Body of pancreas (tissue), 4 donors: Measurements from ENCODE around the gene PLA2G2C. TPM values are rescaled to one million over a fixed set of nuclear protein-coding genes. Genes with fewer than 3 reads are reported as not detected.

Experiments used
- ATAC-seq: fragments of 150-250 bp; one replicate; pipeline ENCODE4 v1.9.1; 2016
- DNase-seq, 4 donors: peaks; one replicate each; pipeline ENCODE4 v3.0.0-alpha.2; 2019
- H3K27ac ChIP-seq, 4 donors: fragments of 200-600 bp; sonication (generic); 1 replicate in 3 of 4; 2 replicates in 1 of 4; pipeline versions ENCODE4 v1.5.1 to v1.6.1; 2016 to 2019; ENCODE audit warnings: mild to moderate bottlenecking in 1 of 4, mixed read lengths in 1 of 4, moderate library complexity in 1 of 4
- H3K27me3 ChIP-seq, 2 donors: fragments of 200-600 bp; sonication (generic); one replicate each; pipeline ENCODE4 v1.6.0; 2016; ENCODE audit warnings: mild to moderate bottlenecking in 1 of 2
- H3K36me3 ChIP-seq, 2 donors: fragments of 200-600 bp; sonication (generic); replicated peaks in 1 of 2; 2 replicates each; pipeline ENCODE4 v1.5.1; 2016; ENCODE audit warnings: low read depth in 2 of 2; ENCODE audit not compliant: insufficient read depth in 1 of 2
- H3K4me1 ChIP-seq: fragments of 200-600 bp; sonication (generic); one replicate; pipeline ENCODE4 v1.6.0; 2016
- H3K4me3 ChIP-seq, 2 donors: fragments of 200-600 bp; sonication (generic); 1 replicate in 1 of 2; 2 replicates in 1 of 2; pipeline ENCODE4 v1.5.1; 2016 to 2019
- H3K9me3 ChIP-seq, 3 donors: fragments of 200-600 bp; sonication (generic); 1 replicate in 2 of 3; 2 replicates in 1 of 3; pipeline ENCODE4 v1.5.1; 2016
- CTCF ChIP-seq, 7 experiments: fragments of 450-650 bp in 4 of 7; fragments of 200-600 bp in 3 of 7; sonication (generic) in 3 of 7; IDR thresholded peaks; one replicate each; pipeline ENCODE4 v1.5.1; 2016 to 2019; ENCODE audit warnings: antibody characterized with exemption in 7 of 7
- POLR2A ChIP-seq, 3 donors: fragments of 450-650 bp; IDR thresholded peaks; one replicate each; pipeline ENCODE4 v1.6.1; 2016; ENCODE audit warnings: antibody characterized with exemption in 3 of 3, mild to moderate bottlenecking in 2 of 3
- WGBS, 2 donors: methylation state at CpG; one replicate each; pipeline ENCODE4 v1.1.5; 2017; 5-methylcytosine and 5-hydroxymethylcytosine counted together
- intact Hi-C: fragments of 100-400 bp; cut with DNase I; formaldehyde crosslinking; loops from one replicate; pipeline ENCODE4 v1.15.1; 2023
- total RNA-seq, 2 donors: library from RNA; depleted of rRNA; stranded (reverse); fragments of >200 nt; gene quantifications; one replicate each; pipeline ENCODE4 v1.1.0, GENCODE V29; 2016

The PLA2G2C gene
- total RNA-seq, 2 donors from 2014 or later = not detected

- Histone ChIP-seq H3K4me1 (no peaks in the 10 kb centered on the region), H3K4me3 (no peak overlapping the region), H3K27ac (no peak overlapping the region), H3K9me3 (peaks cover 0 to 37% (median 0%) of the 10 kb centered on the region in 3 donors), H3K36me3 (no peaks in the 10 kb centered on the region), H3K27me3 (no peaks in the 10 kb centered on the region)
- ATAC-seq (no peak), DNase-seq (peak in 1 of 4 donors; percentile 58)
- WGBS, 2 donors = 70 to 89% methylated on average over 15 of the region's 15 CpGs
- TF ChIP-seq CTCF (IDR thresholded peaks at IDR 0.05) (no peak), POLR2A (IDR thresholded peaks at IDR 0.05) (no peak)
- intact Hi-C loops = no loop called here
Observed at GRCh38 chr1:20164694-20165202, 21.6 kb downstream of the PLA2G2C start.

GRCh38 chr1:20160034-20160433 lies 26.3 kb downstream of the PLA2G2C start:
- 50 to 52% methylated on average over 1 of the region's 1 CpG for WGBS, 2 donors
- intact Hi-C loops = no loop called here
- Histone ChIP-seq H3K4me1 (no peaks in the 10 kb centered on the region), H3K36me3 (no peaks in the 10 kb centered on the region), H3K27ac (no peak overlapping the region), H3K4me3 (no peak overlapping the region), H3K27me3 (no peaks in the 10 kb centered on the region), H3K9me3 (peaks cover 0 to 37% (median 0%) of the 10 kb centered on the region in 3 donors)
- ATAC-seq = no peak
- TF ChIP-seq POLR2A (IDR thresholded peaks at IDR 0.05) (no peak), CTCF (IDR thresholded peaks at IDR 0.05) (no peak)
- DNase-seq = no peak

GRCh38 chr1:20158358-20159070 lies 27.8 kb downstream of the PLA2G2C start:
- Histone ChIP-seq H3K4me1 (peaks cover 9% of the 10 kb centered on the region), H3K36me3 (no peaks in the 10 kb centered on the region), H3K27me3 (no peaks in the 10 kb centered on the region), H3K9me3 (peaks cover 0 to 37% (median 0%) of the 10 kb centered on the region in 3 donors), H3K27ac (no peak overlapping the region), H3K4me3 (no peak overlapping the region)
- intact Hi-C loops = no loop called here
- no peak for TF ChIP-seq CTCF (IDR thresholded peaks at IDR 0.05)
- no peak for TF ChIP-seq POLR2A (IDR thresholded peaks at IDR 0.05)
- 78 to 89% methylated on average over 6 to 7 of the region's 7 CpGs for WGBS, 2 donors
- ATAC-seq = no peak
- no peak for DNase-seq

- H3K4me1 ChIP-seq = peaks cover 19% of the 10 kb centered on the region
- peak overlapping the region in 2 of 4 donors; percentile 43 to 56 for H3K27ac ChIP-seq
- 45 to 51% methylated on average over 13 to 18 of the region's 18 CpGs for WGBS, 2 donors
- ATAC-seq (peak; percentile 16), DNase-seq (peak in 2 of 4 donors; percentile 12 to 19)
- no peaks in the 10 kb centered on the region for H3K27me3 ChIP-seq
- peaks cover 0 to under 1% (median 0%) of the 10 kb centered on the region in 3 donors for H3K9me3 ChIP-seq
- intact Hi-C loops = no loop called here
- no peaks in the 10 kb centered on the region for H3K36me3 ChIP-seq
- H3K4me3 ChIP-seq = no peak overlapping the region
- TF ChIP-seq CTCF (IDR thresholded peaks at IDR 0.05) = no peak
- TF ChIP-seq POLR2A (IDR thresholded peaks at IDR 0.05) = no peak
Observed at GRCh38 chr1:20154301-20154831, 32.0 kb downstream of the PLA2G2C start.
